GM18868 (cell line): ENCODE results near the gene ARSK.
A peak's percentile ranks its signal among the peaks of the same experiment; 100 is the strongest.

Experiments
- ATAC-seq: cut with Tn5 transposase; IDR thresholded peaks from one replicate; pipeline ENCODE4 v1.9.1; 2021; ENCODE audit warnings: mild to moderate bottlenecking, moderate library complexity; ENCODE audit not compliant: unreplicated experiment

The ARSK gene

DNA sequence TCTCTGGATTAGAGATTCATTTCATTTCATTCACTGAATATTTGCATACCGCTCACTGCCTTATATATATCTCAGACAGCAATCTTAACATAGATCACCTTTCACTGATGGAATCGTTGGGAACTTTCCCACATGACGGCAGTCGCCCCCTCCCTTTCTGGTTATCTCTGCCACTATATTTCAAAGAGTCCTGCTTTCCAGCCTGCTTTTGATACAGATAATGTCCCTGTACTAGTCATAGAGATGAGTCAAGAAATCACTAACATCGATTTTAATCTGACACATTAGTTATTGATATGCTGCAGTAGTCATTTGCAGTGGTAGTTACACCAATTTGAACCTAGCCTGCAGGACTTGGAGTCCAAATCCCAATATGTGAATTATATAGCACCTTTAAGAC is 8.5 kb downstream of the ARSK start:
- ATAC-seq = no peak

GRCh38 chr5:95564450-95564849 is 9.5 kb downstream of the ARSK start:
- no peak for ATAC-seq

GRCh38 chr5:95565280-95565920 is 10.5 kb downstream of the ARSK start:
- ATAC-seq = no peak

DNA sequence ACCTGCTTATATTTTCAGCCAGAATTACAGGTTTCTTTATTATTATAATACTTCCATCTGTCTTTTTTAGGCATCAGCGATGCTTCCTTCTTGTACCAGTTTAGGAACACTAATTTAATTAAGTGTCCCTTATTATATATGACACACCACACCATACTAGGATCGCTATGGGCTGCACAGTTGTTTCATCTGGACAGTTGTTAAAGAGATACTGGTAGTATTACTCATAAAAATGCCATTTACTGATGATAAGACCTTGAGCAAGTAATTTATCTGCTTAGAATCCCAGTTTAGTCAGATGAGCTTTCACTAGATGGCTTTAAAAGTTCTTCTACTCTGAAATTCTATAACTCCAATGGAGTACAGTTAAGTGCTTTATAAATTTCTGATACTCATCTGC is 17.1 kb downstream of the ARSK start:
- no peak for ATAC-seq

DNA sequence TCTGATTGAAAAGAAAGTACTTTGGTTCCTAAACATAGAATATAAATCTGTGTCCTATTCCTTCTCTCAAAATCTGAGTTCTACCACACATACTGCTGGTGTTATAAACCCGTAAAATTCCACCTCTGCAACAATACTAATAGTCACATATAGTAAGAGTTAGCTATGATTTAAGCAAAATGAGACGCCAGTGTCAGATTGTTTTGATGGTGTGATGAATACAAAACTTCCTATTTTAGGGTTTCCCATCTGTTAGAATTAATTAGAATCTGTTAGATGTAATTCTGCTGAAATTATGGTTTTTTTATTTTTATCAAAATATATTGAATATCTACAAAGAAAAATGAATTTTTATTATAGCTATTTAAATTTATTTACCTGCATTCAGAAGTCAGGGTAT is 26.7 kb downstream of the ARSK start:
- no peak for ATAC-seq

DNA sequence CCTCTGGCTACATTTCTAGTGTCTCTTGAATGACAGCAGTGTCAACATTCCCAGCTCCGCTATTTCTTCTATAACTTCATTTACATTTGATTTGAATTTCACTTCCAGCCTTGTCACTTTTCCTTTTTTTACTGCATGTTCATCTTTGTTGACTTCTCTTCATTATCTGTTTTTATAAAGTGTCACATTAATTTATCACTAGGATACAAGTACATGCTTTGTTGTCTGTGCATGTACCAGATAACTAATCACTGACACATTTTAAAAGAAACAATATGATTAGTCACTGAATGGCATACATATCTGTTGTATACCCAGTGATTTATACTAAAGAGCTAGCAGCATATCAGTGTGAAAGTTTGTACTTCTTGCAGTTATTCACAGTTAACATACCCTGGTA is 29.1 kb downstream of the ARSK start:
- ATAC-seq = no peak

GRCh38 chr5:95590880-95591279 is 36.0 kb downstream of the ARSK start:
- no peak for ATAC-seq

GRCh38 chr5:95591490-95591901 is 36.6 kb downstream of the ARSK start:
- peak; percentile 97 for ATAC-seq

DNA sequence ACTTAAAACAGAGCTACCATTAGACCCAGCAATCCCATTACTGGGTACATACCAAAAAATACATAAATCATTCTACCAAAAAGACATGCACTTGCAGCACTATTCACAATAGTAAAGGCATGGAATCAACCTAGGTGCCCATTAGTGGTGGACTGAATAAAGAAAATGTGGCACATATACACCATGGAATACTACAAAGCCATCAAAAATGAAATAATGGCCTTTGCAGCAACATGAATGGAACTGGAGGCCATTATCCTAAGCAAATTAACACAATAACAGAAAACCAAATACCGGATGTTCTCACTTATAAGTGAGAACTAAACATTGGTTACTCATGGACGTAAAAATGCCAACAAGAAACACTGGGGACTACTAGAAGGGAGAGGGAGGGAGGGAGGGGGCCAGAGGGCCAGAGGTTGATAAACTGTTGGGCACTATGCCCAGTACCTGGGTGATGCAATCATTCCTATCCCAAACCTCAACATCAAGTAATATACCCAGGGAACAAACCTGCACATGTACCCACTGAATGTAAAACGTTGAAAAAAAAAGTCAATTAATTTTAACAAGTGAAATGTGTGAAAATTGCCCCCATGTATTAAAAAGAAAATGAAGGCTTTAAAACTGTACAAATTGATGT is 40.5 kb downstream of the ARSK start:
- no peak for ATAC-seq

DNA sequence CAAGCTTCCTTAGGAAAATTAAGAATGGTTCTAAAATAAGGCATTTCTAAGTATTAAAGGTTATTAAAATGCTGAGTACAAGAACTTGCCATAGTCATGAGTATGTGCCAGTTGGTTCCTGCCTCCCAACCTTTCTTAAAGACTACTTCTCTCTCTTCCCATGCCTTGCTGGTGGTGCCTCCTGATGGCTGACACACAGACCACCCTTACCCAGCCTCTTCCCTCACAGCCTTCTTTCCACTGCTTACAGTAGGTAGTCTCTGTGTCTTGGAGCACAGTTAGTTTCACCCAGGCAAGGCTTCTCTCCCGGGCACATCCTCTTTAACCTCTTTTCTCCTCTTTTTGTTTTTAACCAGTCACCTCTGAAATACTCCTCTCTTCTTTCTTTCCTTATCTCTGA is 44.4 kb downstream of the ARSK start:
- no peak for ATAC-seq

DNA sequence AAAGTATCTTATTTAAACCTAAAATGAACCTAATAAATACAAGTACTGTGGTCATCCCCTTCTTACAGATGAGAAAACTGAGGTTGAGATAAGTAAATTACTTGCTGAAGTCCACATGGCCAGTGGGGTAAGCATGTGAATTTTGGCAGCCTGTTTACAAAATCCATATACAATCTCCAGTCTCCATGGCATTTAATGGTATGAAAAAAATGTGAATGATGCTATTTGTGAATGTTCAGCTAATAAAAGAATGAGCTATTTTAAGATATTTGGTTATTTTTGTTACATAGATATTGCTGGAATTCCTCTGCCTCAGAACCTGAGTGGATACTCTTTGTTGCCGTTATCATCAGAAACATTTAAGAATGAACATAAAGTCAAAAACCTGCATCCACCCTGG is 45.7 kb downstream of the ARSK start:
- no peak for ATAC-seq

DNA sequence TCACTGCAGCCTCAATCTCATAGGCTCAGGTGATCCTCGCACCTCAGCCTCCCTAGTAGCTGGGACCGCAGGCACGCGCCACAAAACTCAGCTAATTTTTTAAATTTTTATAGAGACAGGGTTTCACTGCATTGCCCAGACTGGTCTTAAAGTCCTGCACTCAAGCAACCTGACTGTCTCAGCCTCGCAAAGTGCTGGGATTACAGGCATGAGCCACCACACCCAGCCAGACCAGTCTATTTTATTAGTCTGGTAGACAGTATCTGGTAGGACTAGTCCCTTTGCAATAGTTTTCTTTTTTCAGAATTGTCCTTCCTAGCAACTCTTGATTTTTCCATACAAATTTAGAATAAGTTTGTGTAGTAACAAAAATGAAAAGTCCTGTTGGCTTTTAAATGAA is 50.9 kb downstream of the ARSK start:
- no peak for ATAC-seq

- ATAC-seq = no peak
These were observed 51.5 kb downstream of the ARSK start for GRCh38 chr5:95606419-95606818.

DNA sequence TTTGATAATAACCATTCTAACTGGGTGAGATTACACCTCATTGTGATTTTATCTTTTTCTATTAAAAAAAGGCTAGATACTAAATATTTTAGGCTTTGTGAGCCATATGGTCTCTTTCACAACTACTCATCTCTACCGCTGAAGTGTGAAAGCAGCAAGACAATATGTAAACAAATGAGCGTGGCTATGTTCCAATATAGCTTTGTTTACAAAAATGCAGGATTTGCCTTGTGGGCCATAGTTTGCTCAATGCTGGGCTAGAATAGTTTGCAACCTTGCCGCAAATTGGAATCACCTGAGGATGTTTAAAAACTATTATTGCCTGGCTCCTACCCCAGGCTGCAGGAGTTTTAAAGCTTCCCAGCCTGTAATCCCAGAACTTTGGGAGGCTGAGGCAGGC is 54.8 kb downstream of the ARSK start:
- no peak for ATAC-seq

GRCh38 chr5:95610546-95610945 is 55.6 kb downstream of the ARSK start:
- ATAC-seq = no peak

GRCh38 chr5:95611396-95611795 is 56.5 kb downstream of the ARSK start:
- no peak for ATAC-seq

- no peak for ATAC-seq
These were observed 58.6 kb downstream of the ARSK start for GRCh38 chr5:95613514-95613913.

DNA sequence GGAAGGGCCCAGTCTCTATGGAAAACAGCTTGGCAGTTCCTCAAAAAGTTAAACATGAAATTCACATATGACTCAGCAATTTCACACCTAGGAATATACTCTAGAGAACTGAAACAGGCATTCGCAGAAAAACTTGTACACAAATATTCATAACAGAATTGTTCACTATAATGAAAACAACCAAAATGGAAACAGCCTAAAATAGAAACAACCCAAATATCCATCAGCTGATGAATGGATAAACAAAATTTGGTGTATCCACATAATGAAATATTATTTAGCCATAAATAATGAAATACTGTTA is 60.2 kb downstream of the ARSK start:
- peak; percentile 49 for ATAC-seq

DNA sequence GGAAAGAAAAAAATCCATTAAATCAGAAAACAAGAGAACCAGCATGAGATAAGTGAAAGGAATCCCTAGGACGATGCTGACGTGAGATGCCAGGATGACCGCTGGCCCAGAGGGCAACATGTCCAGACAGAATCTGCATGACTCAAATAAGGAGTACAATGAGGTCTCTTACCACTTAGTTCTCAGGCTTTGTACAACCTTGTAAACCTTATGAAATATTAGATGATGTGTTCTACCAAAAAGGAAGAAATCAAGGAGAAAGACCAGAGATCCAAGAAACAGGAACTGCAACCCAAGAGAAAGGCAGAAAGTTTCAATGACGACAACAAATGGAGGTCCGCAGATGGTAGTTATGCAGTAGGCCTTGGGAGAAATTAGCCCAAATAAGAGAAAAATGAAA is 62.2 kb downstream of the ARSK start:
- ATAC-seq = peak; percentile 25

DNA sequence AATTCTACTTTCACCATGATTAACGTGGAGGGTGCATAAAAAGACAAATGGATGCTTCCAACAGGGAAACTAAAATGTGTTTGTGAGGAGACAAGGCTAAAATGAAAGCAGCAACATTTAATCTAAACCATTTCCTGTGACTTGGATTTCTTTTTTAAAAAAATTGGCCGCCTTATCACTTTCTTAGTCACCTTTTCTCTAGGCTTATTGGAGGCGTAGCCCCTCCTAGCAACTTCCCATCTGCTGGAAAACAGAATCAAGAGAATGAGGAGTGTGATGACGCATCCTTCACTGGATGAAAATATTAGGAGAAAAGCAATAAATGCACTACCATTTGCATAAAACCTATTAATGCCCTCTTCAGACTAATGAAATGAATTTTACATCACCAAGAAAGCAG is 64.2 kb downstream of the ARSK start:
- no peak for ATAC-seq

DNA sequence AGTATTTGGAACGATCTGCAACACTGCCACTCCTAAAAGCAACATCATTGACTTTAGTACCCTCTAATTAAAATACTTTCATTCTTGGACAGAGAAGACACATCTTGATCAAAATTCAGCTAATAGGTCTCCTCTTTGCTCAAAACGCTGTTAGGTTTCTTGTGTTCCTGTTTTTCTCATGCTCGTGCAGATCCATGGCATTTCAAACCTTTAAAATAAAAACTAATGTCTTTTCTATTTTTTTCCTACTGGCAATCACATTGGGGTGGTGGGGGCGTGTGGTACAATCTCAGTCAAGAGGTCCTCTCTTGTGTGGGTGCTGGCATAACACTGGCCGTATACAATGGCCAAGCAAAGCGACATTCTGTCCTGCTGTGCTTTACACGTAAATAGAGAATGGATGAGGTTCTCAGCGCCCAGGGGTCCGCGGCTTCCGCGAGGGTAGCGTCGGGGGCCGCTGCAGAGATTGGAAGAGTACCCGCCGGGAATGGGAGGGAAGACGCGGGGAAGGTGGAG is 64.7 kb downstream of the ARSK start:
- no peak for ATAC-seq

- peak; percentile 58 for ATAC-seq
These were observed 65.3 kb downstream of the ARSK start, which contains the start of gene GPR150 for GRCh38 chr5:95620030-95620869. GPR150 (plus strand) TSS chr5:95620087; CDS start chr5:95620276, 189 bp downstream.
